SH-SY5Y (cell line): Measurements from ENCODE around the gene TNFRSF6B.

ENCODE experiments used
- GATA2 ChIP-seq: IDR thresholded peaks from 2 replicates; pipeline ENCODE4 v1.6.1; 2011; ENCODE audit warnings: mild to moderate bottlenecking, low read depth, low read length
- GATA3 ChIP-seq: IDR thresholded peaks from 2 replicates; pipeline ENCODE4 v1.6.1; 2011; ENCODE audit warnings: low read depth, mild to moderate bottlenecking, low read length, moderate library complexity

DNA sequence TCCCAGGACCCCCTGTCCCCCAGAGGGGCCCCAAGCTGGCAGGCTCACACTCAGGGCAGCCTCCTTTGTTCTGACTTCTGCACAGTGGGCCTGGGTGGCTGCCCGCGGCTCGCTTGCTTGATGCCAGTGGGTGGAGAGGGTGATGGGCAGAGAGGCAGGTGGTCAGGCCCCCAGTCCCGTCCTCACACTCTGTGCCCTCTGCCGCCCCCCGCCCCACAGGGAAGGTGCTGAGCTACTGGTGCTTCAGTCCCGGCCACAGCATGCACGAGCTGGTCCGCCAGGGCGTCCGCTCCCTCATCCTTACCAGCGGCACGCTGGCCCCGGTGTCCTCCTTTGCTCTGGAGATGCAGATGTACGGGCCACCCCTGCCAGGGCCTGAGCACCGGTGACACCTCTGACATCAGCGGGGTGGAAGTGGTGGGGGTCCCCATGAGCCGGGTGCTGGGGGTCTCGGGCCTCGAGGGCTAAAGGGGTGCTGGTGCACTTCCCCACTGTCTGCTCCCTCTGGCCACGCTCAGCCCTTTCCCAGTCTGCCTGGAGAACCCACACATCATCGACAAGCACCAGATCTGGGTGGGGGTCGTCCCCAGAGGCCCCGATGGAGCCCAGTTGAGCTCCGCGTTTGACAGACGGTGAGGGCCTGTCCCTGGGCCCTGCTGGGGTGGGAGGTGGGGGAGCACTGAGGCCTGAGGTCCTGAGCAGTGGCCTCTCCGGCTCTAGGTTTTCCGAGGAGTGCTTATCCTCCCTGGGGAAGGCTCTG is 8.9 kb upstream of the TNFRSF6B start:
- TF ChIP-seq GATA3 (no peak), GATA2 (no peak)
